ENCODE results near the gene IGSF3.

IGSF3 gene

DNA sequence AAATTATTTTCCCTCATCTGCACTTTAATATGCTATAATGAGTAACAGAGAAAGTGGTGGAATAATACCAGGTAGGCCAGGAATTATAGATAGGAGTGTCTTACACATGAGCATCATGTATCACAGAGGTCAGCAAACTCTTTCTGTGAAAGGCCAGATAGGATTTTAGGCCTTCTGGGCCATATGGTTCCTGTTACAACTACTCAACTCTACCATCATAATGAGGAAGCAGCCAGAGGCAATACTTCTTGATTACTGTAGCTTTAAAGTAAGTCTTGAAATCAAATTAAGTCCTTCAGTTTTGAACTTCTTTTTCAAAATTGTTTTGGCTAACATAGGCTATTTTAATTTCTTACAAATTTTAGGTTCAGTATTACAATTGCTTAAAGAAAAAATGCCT is 32.1 kb upstream of the IGSF3 start:
- Histone ChIP-seq H3K27me3 (ENCODE audit: control insufficient read depth, insufficient read depth, low read length) (no peaks in the 10 kb centered on the region), H3K36me3 (ENCODE audit: control insufficient read depth, insufficient read depth, low read length) (no peaks in the 10 kb centered on the region), H3K4me3 (ENCODE audit: low read length) (no peak overlapping the region), H3K9me3 (ENCODE audit: control insufficient read depth, low read length) (no peaks in the 10 kb centered on the region), H3K4me1 (ENCODE audit: control insufficient read depth, insufficient read depth, low read length) (no peaks in the 10 kb centered on the region), H3K9ac (ENCODE audit: low read length) (no peak overlapping the region)

GRCh38 chr1:116698244-116698595 is 30.7 kb upstream of the IGSF3 start:
- no peaks in the 10 kb centered on the region for H3K4me1 ChIP-seq (ENCODE audit: control insufficient read depth, insufficient read depth, low read length)
- no peak overlapping the region for H3K4me3 ChIP-seq (ENCODE audit: low read length)
- H3K9ac ChIP-seq (ENCODE audit: low read length): no peak overlapping the region
- no peaks in the 10 kb centered on the region for H3K9me3 ChIP-seq (ENCODE audit: control insufficient read depth, low read length)
- H3K36me3 ChIP-seq (ENCODE audit: control insufficient read depth, insufficient read depth, low read length): no peaks in the 10 kb centered on the region
- H3K27me3 ChIP-seq (ENCODE audit: control insufficient read depth, insufficient read depth, low read length): no peaks in the 10 kb centered on the region

GRCh38 chr1:116697548-116698243 is 30.2 kb upstream of the IGSF3 start:
- no peak overlapping the region for H3K4me3 ChIP-seq (ENCODE audit: low read length)
- no peaks in the 10 kb centered on the region for H3K4me1 ChIP-seq (ENCODE audit: control insufficient read depth, insufficient read depth, low read length)
- no peaks in the 10 kb centered on the region for H3K36me3 ChIP-seq (ENCODE audit: control insufficient read depth, insufficient read depth, low read length)
- H3K9me3 ChIP-seq (ENCODE audit: control insufficient read depth, low read length): no peaks in the 10 kb centered on the region
- no peaks in the 10 kb centered on the region for H3K27me3 ChIP-seq (ENCODE audit: control insufficient read depth, insufficient read depth, low read length)
- no peak overlapping the region for H3K9ac ChIP-seq (ENCODE audit: low read length)

GRCh38 chr1:116694524-116694923 is 27.0 kb upstream of the IGSF3 start:
- Histone ChIP-seq H3K4me3 (ENCODE audit: low read length) (no peak overlapping the region), H3K9ac (ENCODE audit: low read length) (no peak overlapping the region), H3K36me3 (ENCODE audit: control insufficient read depth, insufficient read depth, low read length) (no peaks in the 10 kb centered on the region), H3K9me3 (ENCODE audit: control insufficient read depth, low read length) (no peaks in the 10 kb centered on the region), H3K4me1 (ENCODE audit: control insufficient read depth, insufficient read depth, low read length) (no peaks in the 10 kb centered on the region), H3K27me3 (ENCODE audit: control insufficient read depth, insufficient read depth, low read length) (no peaks in the 10 kb centered on the region)

- Histone ChIP-seq H3K9me3 (ENCODE audit: control insufficient read depth, low read length) (no peaks in the 10 kb centered on the region), H3K27me3 (ENCODE audit: control insufficient read depth, insufficient read depth, low read length) (no peaks in the 10 kb centered on the region), H3K9ac (ENCODE audit: low read length) (no peak overlapping the region), H3K4me3 (ENCODE audit: low read length) (no peak overlapping the region), H3K4me1 (ENCODE audit: control insufficient read depth, insufficient read depth, low read length) (no peaks in the 10 kb centered on the region), H3K36me3 (ENCODE audit: control insufficient read depth, insufficient read depth, low read length) (no peaks in the 10 kb centered on the region)
These were observed 26.4 kb upstream of the IGSF3 start for GRCh38 chr1:116693759-116694480.

- no peak overlapping the region for H3K4me3 ChIP-seq (ENCODE audit: low read length)
- H3K4me1 ChIP-seq (ENCODE audit: control insufficient read depth, insufficient read depth, low read length): no peaks in the 10 kb centered on the region
- no peaks in the 10 kb centered on the region for H3K27me3 ChIP-seq (ENCODE audit: control insufficient read depth, insufficient read depth, low read length)
- no peak overlapping the region for H3K9ac ChIP-seq (ENCODE audit: low read length)
- H3K36me3 ChIP-seq (ENCODE audit: control insufficient read depth, insufficient read depth, low read length): no peaks in the 10 kb centered on the region
- H3K9me3 ChIP-seq (ENCODE audit: control insufficient read depth, low read length): no peaks in the 10 kb centered on the region
These were observed 25.3 kb upstream of the IGSF3 start for GRCh38 chr1:116692879-116693278.

GRCh38 chr1:116690849-116691406 is 23.4 kb upstream of the IGSF3 start:
- Histone ChIP-seq H3K9me3 (ENCODE audit: control insufficient read depth, low read length) (no peaks in the 10 kb centered on the region), H3K4me1 (ENCODE audit: control insufficient read depth, insufficient read depth, low read length) (no peaks in the 10 kb centered on the region), H3K9ac (ENCODE audit: low read length) (no peak overlapping the region)

GRCh38 chr1:116690396-116690848 is 22.9 kb upstream of the IGSF3 start:
- H3K36me3 ChIP-seq (ENCODE audit: control insufficient read depth, insufficient read depth, low read length): no peaks in the 10 kb centered on the region
- no peaks in the 10 kb centered on the region for H3K9me3 ChIP-seq (ENCODE audit: control insufficient read depth, low read length)
- H3K4me1 ChIP-seq (ENCODE audit: control insufficient read depth, insufficient read depth, low read length): no peaks in the 10 kb centered on the region
- H3K27me3 ChIP-seq (ENCODE audit: control insufficient read depth, insufficient read depth, low read length): no peaks in the 10 kb centered on the region
- H3K9ac ChIP-seq (ENCODE audit: low read length): no peak overlapping the region
- H3K4me3 ChIP-seq (ENCODE audit: low read length): no peak overlapping the region

More at GRCh38 chr1:116690849-116691406, 23.4 kb upstream of the IGSF3 start:
- H3K27me3 ChIP-seq (ENCODE audit: control insufficient read depth, insufficient read depth, low read length): no peaks in the 10 kb centered on the region
- H3K36me3 ChIP-seq (ENCODE audit: control insufficient read depth, insufficient read depth, low read length): no peaks in the 10 kb centered on the region
- H3K4me3 ChIP-seq (ENCODE audit: low read length): no peak overlapping the region

- H3K4me1 ChIP-seq (ENCODE audit: control insufficient read depth, insufficient read depth, low read length): no peaks in the 10 kb centered on the region
- no peaks in the 10 kb centered on the region for H3K9me3 ChIP-seq (ENCODE audit: control insufficient read depth, low read length)
- H3K27me3 ChIP-seq (ENCODE audit: control insufficient read depth, insufficient read depth, low read length): no peaks in the 10 kb centered on the region
- H3K4me3 ChIP-seq (ENCODE audit: low read length): no peak overlapping the region
- no peaks in the 10 kb centered on the region for H3K36me3 ChIP-seq (ENCODE audit: control insufficient read depth, insufficient read depth, low read length)
- no peak overlapping the region for H3K9ac ChIP-seq (ENCODE audit: low read length)
These were observed 19.3 kb upstream of the IGSF3 start for GRCh38 chr1:116686723-116687352.

- H3K9ac ChIP-seq (ENCODE audit: low read length): no peak overlapping the region
- no peaks in the 10 kb centered on the region for H3K4me1 ChIP-seq (ENCODE audit: control insufficient read depth, insufficient read depth, low read length)
- no peaks in the 10 kb centered on the region for H3K9me3 ChIP-seq (ENCODE audit: control insufficient read depth, low read length)
- no peaks in the 10 kb centered on the region for H3K27me3 ChIP-seq (ENCODE audit: control insufficient read depth, insufficient read depth, low read length)
- H3K36me3 ChIP-seq (ENCODE audit: control insufficient read depth, insufficient read depth, low read length): no peaks in the 10 kb centered on the region
- H3K4me3 ChIP-seq (ENCODE audit: low read length): no peak overlapping the region
These were observed 18.6 kb upstream of the IGSF3 start for GRCh38 chr1:116686175-116686574.

GRCh38 chr1:116684575-116684974 is 17.0 kb upstream of the IGSF3 start:
- H3K36me3 ChIP-seq (ENCODE audit: control insufficient read depth, insufficient read depth, low read length): no peaks in the 10 kb centered on the region
- H3K9me3 ChIP-seq (ENCODE audit: control insufficient read depth, low read length): no peaks in the 10 kb centered on the region
- no peak overlapping the region for H3K4me3 ChIP-seq (ENCODE audit: low read length)
- no peak overlapping the region for H3K9ac ChIP-seq (ENCODE audit: low read length)
- H3K27me3 ChIP-seq (ENCODE audit: control insufficient read depth, insufficient read depth, low read length): no peaks in the 10 kb centered on the region
- no peaks in the 10 kb centered on the region for H3K4me1 ChIP-seq (ENCODE audit: control insufficient read depth, insufficient read depth, low read length)

DNA sequence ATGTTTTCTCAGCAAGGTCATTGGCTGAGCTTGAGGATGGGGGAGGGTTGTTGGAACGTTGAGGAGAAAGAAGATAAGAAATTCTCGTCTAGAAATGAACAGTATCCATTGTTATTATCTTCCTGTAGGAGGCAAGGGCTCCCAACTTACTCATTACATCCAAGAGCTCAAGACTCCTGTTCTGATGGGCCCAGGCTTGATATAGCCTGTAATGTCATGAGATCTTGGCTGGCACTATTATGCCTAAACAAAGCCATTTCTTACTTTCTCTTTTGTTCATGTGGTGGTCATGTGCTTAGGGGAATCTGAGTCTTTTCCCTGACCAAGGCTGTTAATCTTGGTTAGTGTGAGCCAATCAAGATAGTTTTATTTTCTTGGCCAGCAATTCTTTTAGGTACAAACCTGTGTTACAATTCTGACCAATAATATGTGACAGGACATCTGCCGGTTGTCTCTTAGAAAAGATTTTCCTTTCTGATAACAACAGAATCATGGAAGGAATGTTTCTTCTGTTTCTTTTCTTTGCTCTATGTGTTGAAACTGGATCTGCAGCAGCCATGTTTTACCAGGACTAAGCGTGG is 15.2 kb upstream of the IGSF3 start:
- Histone ChIP-seq H3K36me3 (ENCODE audit: control insufficient read depth, insufficient read depth, low read length) (no peaks in the 10 kb centered on the region), H3K4me3 (ENCODE audit: low read length) (no peak overlapping the region), H3K9ac (ENCODE audit: low read length) (no peak overlapping the region), H3K27me3 (ENCODE audit: control insufficient read depth, insufficient read depth, low read length) (no peaks in the 10 kb centered on the region), H3K9me3 (ENCODE audit: control insufficient read depth, low read length) (no peaks in the 10 kb centered on the region), H3K4me1 (ENCODE audit: control insufficient read depth, insufficient read depth, low read length) (no peaks in the 10 kb centered on the region)

Measured in mucosa of stomach (tissue), 1 donor.